ENCODE results near the gene BBX.

Gene BBX

GRCh38 chr3:107794664-107795443, 272.1 kb downstream of the BBX start:
- Histone ChIP-seq H3K9me3 (no peaks in the 10 kb centered on the region), H4K20me1 (no peaks in the 10 kb centered on the region), H3K27ac (no peak overlapping the region), H3K27me3 (no peaks in the 10 kb centered on the region), H3K36me3 (peaks cover 69% of the 10 kb centered on the region), H3K9ac (no peak overlapping the region), H3K4me3 (no peak overlapping the region), H3K4me2 (no peak overlapping the region), H3K4me1 (no peaks in the 10 kb centered on the region)
- TF ChIP-seq Cebpa-rat (IDR thresholded peaks at IDR 0.05), result no peak

- no peak overlapping the region for H3K4me2 ChIP-seq
- no peak for TF ChIP-seq Cebpa-rat (IDR thresholded peaks at IDR 0.05)
- H3K4me1 ChIP-seq, result no peaks in the 10 kb centered on the region
- H3K36me3 ChIP-seq, result peaks cover 69% of the 10 kb centered on the region
- no peaks in the 10 kb centered on the region for H3K9me3 ChIP-seq
- H3K4me3 ChIP-seq, result no peak overlapping the region
- H3K9ac ChIP-seq, result no peak overlapping the region
- no peaks in the 10 kb centered on the region for H3K27me3 ChIP-seq
- no peaks in the 10 kb centered on the region for H4K20me1 ChIP-seq
- H3K27ac ChIP-seq, result no peak overlapping the region
These were observed 272.8 kb downstream of the BBX start for GRCh38 chr3:107795514-107796094.

DNA sequence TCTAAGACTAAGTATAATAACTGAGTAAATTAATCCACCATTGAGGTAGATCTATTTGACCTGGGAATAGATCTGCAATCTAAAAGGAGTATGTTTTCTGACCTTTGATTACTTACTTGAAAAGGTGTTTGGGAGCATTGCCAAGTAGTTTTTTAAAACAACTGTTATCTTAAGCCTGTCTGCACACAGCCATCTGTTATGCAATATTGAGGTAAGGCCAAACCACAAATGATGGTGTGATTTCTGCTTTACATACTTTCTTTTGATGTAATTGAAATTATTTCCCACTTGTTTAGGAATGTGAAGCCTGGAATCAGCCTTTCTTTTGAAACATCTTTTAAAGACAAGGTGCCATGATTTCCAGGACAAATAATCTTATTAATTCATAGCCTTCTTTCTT, 274.0 kb downstream of the BBX start:
- no peaks in the 10 kb centered on the region for H3K9me3 ChIP-seq
- peaks cover 71% of the 10 kb centered on the region for H3K36me3 ChIP-seq
- H3K9ac ChIP-seq, result no peak overlapping the region
- no peak for TF ChIP-seq Cebpa-rat (IDR thresholded peaks at IDR 0.05)
- H3K4me3 ChIP-seq, result no peak overlapping the region
- H3K4me1 ChIP-seq, result no peaks in the 10 kb centered on the region
- no peak overlapping the region for H3K27ac ChIP-seq
- no peaks in the 10 kb centered on the region for H3K27me3 ChIP-seq
- H3K4me2 ChIP-seq, result no peak overlapping the region
- no peaks in the 10 kb centered on the region for H4K20me1 ChIP-seq

DNA sequence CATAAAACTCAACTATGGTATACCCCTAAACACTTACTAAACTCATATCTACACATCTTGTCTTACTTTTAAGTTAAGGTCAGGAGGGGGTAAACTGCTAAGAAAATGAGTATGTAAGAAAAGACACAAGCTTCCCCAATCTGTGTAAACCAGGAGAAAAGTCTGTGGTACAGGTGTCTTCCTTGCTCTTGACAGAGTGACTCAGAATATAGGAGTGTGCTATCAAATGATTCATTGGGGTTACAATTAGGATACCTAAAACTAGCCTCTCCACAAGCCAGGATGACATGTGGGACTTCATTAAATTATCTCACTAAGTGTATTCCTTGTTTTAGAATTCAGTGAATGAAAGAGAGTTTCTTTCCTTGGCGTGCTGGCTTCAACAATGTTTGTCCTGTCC, 274.8 kb downstream of the BBX start:
- Histone ChIP-seq H3K27ac (no peak overlapping the region), H3K36me3 (peaks cover 72% of the 10 kb centered on the region), H3K4me3 (no peak overlapping the region), H3K9me3 (no peaks in the 10 kb centered on the region), H3K4me2 (no peak overlapping the region), H3K27me3 (no peaks in the 10 kb centered on the region), H4K20me1 (no peaks in the 10 kb centered on the region), H3K4me1 (no peaks in the 10 kb centered on the region), H3K9ac (no peak overlapping the region)
- no peak for TF ChIP-seq Cebpa-rat (IDR thresholded peaks at IDR 0.05)

GRCh38 chr3:107798381-107798780, 275.6 kb downstream of the BBX start:
- Histone ChIP-seq H3K4me3 (no peak overlapping the region), H3K27me3 (no peaks in the 10 kb centered on the region), H3K9me3 (no peaks in the 10 kb centered on the region), H3K27ac (no peak overlapping the region), H3K4me2 (no peak overlapping the region), H3K4me1 (no peaks in the 10 kb centered on the region), H4K20me1 (no peaks in the 10 kb centered on the region), H3K36me3 (peaks cover 80% of the 10 kb centered on the region), H3K9ac (no peak overlapping the region)
- TF ChIP-seq Cebpa-rat (IDR thresholded peaks at IDR 0.05), result no peak

DNA sequence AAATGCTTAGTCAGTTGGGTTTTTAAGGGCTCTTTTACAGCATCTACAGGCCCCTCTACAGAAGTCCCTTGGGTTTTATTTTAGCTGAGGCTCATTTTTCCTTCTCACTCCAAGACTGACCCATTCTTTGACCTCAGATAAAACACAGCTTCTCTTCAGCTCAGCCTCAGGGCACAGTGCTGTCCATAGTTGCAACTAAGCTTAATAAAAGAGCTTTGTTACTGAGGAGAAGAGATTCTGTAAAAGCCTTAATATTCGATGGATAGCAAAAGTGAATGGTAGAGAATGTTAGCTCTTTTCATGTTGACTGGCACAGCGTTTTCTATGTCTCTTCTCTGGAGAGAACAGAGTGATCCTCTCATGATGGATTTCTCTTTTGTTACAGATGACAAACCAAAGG, 277.9 kb downstream of the BBX start:
- no peak overlapping the region for H3K9ac ChIP-seq
- no peaks in the 10 kb centered on the region for H4K20me1 ChIP-seq
- no peak overlapping the region for H3K4me2 ChIP-seq
- peaks cover 88% of the 10 kb centered on the region for H3K36me3 ChIP-seq
- no peak overlapping the region for H3K27ac ChIP-seq
- H3K27me3 ChIP-seq, result no peaks in the 10 kb centered on the region
- no peaks in the 10 kb centered on the region for H3K4me1 ChIP-seq
- H3K9me3 ChIP-seq, result no peaks in the 10 kb centered on the region
- no peak overlapping the region for H3K4me3 ChIP-seq
- TF ChIP-seq Cebpa-rat (IDR thresholded peaks at IDR 0.05), result no peak

DNA sequence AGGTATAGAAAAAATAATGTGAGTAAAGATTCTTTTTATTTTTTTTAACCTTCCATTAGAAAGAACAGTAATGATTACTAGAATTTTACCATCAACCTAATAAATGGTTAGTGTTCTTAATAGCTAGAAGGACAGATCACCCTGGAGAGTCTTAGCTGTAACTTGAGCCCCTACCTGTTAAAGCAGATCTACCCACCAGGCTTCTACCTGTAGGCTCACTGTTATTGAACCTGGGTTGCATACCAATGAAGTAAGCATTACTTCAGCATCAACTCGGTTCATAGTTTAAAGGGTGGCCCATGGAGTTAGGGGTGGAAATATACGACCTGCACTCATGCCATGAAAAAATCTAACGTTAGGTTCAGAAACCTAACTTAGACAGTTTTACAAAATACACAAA, 280.4 kb downstream of the BBX start:
- H3K4me1 ChIP-seq, result no peaks in the 10 kb centered on the region
- no peak overlapping the region for H3K4me3 ChIP-seq
- H3K27me3 ChIP-seq, result no peaks in the 10 kb centered on the region
- H3K36me3 ChIP-seq, result peaks cover 89% of the 10 kb centered on the region
- no peak overlapping the region for H3K4me2 ChIP-seq
- H4K20me1 ChIP-seq, result no peaks in the 10 kb centered on the region
- H3K9me3 ChIP-seq, result no peaks in the 10 kb centered on the region
- no peak overlapping the region for H3K9ac ChIP-seq
- TF ChIP-seq Cebpa-rat (IDR thresholded peaks at IDR 0.05), result no peak
- no peak overlapping the region for H3K27ac ChIP-seq

DNA sequence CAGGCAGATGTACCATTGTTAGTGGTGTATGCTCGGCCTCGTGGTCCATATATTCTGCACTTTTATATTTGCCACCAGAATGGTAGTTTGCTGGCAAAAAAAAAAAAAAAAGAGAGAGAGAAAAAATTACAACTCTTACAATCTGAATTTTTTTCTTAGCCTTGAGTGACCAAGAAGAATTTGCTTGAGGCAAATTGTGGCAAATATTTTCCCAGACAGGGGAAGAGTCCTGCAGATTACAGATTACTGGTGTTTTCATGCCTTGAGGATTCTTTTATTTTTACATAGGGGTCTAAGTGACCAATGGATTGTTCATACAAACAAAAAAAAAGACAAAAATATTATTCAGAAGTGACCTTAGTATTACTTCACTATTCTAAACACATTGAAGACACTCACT, 283.3 kb downstream of the BBX start:
- no peak for TF ChIP-seq Cebpa-rat (IDR thresholded peaks at IDR 0.05)
- H3K27ac ChIP-seq, result no peak overlapping the region
- H3K4me3 ChIP-seq, result no peak overlapping the region
- H3K9me3 ChIP-seq, result no peaks in the 10 kb centered on the region
- H3K36me3 ChIP-seq, result peaks cover 68% of the 10 kb centered on the region
- no peaks in the 10 kb centered on the region for H3K27me3 ChIP-seq
- H3K9ac ChIP-seq, result no peak overlapping the region
- H4K20me1 ChIP-seq, result no peaks in the 10 kb centered on the region
- peaks cover 9% of the 10 kb centered on the region for H3K4me1 ChIP-seq
- H3K4me2 ChIP-seq, result no peak overlapping the region

DNA sequence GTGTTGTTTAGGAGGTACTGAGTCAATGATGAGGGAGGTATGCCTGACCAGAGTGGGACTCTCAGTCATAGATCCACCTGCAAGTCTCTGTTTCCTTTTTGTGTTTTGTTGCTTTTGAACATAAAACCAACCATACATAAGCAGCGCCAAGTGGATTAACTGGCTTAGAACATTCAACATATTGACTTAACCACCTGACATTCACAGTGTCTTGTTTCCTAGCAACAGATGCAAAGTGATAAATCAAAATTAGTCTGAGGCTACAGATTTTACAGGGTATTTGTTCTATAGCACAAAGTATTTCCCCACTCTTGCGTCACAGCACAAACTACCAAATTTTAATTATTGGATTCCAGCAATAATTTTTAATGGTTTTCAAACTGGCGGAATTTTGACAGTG, 283.8 kb downstream of the BBX start:
- H3K4me1 ChIP-seq, result peaks cover 9% of the 10 kb centered on the region
- no peak overlapping the region for H3K27ac ChIP-seq
- no peaks in the 10 kb centered on the region for H3K9me3 ChIP-seq
- no peak overlapping the region for H3K9ac ChIP-seq
- H3K27me3 ChIP-seq, result no peaks in the 10 kb centered on the region
- H3K36me3 ChIP-seq, result peaks cover 63% of the 10 kb centered on the region
- no peak overlapping the region for H3K4me2 ChIP-seq
- H3K4me3 ChIP-seq, result no peak overlapping the region
- TF ChIP-seq Cebpa-rat (IDR thresholded peaks at IDR 0.05), result no peak
- no peaks in the 10 kb centered on the region for H4K20me1 ChIP-seq

- Histone ChIP-seq H3K4me1 (peaks cover 9% of the 10 kb centered on the region), H4K20me1 (no peaks in the 10 kb centered on the region), H3K36me3 (peaks cover 26% of the 10 kb centered on the region), H3K27ac (no peak overlapping the region), H3K27me3 (no peaks in the 10 kb centered on the region), H3K9me3 (no peaks in the 10 kb centered on the region), H3K9ac (no peak overlapping the region), H3K4me3 (no peak overlapping the region), H3K4me2 (0 out of 2 replicates have a peak overlapping the region, but pooled peaks have one; percentile 11)
- TF ChIP-seq Cebpa-rat (IDR thresholded peaks at IDR 0.05), result no peak
These were observed 287.7 kb downstream of the BBX start for GRCh38 chr3:107810171-107811071.

Data from BLaER1 (cell line).